Activated CD8-positive, alpha-beta memory T cell treated with anti-CD3 and anti-CD28 coated beads for 36 hours (primary cell): ENCODE data around the gene CNTNAP3B. TPM values are rescaled to one million over a fixed set of nuclear protein-coding genes. Genes with fewer than 3 reads are reported as not detected.
"Not testable (repeated sequence)": the region's sequence is repeated elsewhere in the genome, so short reads cannot be mapped to it uniquely, and the experiment has no call there.

Source experiments
- CTCF ChIA-PET: fragments of 350-600 bp; sonication (Branson Sonifier 250); formaldehyde crosslinking; loops from one replicate; lab custom pipeline; 2021; ENCODE audit warnings: antibody characterized with exemption; lab: Charles Lee
- POLR2A ChIA-PET: fragments of 350-600 bp; sonication (Branson Sonifier 250); formaldehyde crosslinking; loops from one replicate; lab custom pipeline; 2021; ENCODE audit warnings: antibody characterized with exemption; lab: Charles Lee
- total RNA-seq, 2 experiments: library from RNA; stranded (reverse); gene quantifications; one replicate each; pipeline ENCODE4 v1.2.3, GENCODE V29; 2021

CNTNAP3B gene
- not detected for total RNA-seq

DNA sequence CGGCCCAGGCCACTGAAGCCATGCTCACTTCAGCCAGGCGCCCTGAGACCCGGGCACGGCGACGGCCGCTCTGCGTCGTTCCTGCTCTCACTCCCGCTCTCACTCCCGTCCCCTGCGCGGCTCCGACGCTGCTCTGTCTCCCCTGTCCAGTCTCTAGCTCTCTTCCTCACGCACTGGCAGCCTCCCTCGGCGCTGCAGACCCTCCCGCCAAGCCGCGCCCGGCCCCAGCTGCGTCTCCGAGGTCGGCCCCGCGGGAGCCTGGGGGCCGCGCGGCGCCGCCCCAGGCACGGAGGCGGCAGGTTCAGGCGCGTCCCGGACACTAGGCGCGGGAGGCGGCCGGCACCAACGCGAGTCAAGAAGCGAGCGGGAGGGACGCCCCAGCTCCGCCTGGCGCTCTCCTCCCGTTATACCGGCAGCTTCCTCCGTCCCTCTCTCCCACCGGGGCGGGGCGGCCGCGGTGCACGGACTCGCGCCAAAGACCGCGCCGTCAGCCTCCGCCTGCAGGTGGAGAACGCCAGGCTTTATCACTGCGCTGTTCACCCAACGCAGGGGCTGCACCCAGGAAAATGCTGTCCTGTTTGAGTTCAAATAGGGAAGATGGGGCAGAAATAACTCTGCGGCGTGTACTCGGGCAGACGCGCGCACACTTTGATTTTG is at the start of gene CNTNAP3B:
Gene CNTNAP3B, minus strand, starts transcription at position 354 of the 657 bp plus-strand sequence. Its CDS starts 332 bp downstream, at position 22.
- POLR2A ChIA-PET, CTCF ChIA-PET: not testable (repeated sequence)

DNA sequence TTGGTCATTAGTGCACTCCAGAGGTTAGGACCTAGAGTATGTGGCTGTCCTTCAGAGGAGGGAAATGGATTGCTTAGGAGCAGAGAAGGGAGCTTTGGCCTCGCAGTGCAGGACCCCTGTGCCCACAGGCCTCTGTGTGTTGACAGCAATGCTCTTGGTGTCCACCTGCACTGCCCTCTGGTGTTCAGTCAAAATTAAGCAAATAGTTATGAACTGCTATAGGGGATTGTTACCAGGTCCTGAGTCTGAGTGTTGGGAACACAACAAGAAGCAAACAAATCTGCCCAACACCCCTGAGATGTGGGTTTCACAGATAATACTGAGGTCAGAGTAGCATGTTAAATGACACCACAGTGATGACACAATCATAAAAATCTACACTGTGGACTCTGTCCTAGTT is 31.1 kb upstream of the CNTNAP3B start:
- CTCF ChIA-PET, result not testable (repeated sequence)

DNA sequence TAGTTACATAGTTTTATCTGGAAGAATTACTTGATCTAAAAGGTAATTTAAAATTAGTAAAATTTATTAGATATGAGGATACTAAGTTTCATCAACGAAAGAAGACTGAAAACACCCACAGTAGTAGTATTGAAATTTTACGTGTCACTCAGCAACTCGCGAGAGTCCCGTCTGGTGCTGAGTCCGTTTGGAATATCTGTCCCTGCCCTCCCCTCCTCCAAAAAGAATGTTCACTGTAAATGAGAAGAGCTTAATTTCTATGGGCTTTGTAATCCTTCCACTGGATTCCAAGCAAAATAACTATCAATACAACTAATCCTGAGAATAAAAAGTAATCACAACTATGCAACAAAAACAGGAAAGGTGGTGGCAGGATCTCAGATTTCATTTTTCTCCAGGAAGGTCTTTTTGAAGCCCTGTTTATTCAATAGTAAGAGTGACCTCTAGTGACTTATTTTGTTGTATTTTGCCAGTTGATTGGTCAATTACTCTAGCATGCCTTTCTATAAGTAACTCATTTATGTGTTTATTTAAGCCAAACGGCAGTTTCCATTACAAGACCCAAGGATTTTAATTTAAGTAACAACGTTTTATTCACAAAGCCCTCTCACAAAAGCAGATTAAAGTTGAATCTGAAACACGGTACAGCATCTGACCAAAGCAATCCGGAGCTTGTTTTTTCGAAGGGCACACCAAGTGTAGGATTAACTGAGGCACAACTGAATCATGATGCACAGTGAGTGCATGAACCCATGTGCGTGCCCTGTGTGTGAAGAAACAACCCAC is 2.0 kb downstream of the CNTNAP3B start:
- CTCF ChIA-PET, POLR2A ChIA-PET: not testable (repeated sequence)

More for the DNA sequence above, 31.1 kb upstream of the CNTNAP3B start:
- POLR2A ChIA-PET, result not testable (repeated sequence)

DNA sequence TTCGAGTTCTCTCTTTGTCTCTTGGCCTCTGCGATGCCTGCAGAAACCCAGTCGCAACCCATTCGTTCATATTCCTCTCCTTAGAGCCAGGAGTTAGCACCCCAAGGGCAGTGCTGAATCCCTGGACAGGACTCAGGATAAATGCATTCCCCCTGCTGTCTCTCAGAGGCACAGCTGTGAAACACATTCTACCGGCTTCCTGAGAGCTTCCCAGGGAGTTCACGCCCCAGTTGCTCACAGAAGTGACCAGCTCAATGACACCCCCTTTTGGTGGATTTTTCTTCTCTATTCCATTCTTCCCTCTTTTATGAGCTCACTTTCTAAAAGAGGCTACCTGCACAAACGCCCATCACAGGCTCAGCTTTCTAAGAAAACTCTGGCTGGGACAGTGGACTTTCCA is 8.2 kb downstream of the CNTNAP3B start:
- CTCF ChIA-PET, POLR2A ChIA-PET: not testable (repeated sequence)

DNA sequence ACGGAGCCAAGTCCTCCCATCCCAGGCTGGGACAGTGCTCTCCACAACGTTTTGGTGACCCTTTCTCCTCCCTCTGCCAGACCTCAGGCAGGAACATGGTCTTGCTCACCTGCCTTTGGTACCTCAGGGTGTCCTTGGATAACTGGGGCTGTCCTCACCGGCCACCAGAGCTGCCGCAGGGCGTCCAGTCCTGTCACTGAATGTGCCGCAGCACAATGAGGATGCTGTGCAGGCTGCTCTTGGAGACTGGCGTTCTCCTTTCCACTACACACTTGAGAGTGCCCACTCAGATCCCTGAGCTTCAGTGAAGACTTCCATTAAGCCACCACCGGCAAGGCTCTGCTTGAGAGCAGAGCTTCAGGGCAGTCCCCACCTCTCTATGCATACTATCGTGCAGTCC is 33.3 kb downstream of the CNTNAP3B start:
- POLR2A ChIA-PET, CTCF ChIA-PET: not testable (repeated sequence)

DNA sequence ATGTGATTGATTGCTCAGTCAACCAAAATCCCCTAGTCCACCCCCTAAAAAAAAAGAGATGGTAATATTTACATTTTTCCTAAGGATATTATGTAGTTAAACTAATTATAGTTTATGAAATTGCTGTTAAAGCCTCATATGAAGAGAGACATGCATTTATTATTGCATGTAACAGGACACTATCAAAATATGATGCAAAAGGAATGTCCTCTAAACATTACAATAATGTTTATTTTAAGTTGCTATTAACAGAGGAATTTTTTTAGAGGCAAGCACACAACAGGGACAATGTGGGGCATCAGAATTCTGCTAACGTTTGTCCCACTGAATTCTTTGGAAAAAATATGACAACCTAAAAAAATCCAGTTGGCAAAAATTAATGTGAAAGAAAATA is 44.7 kb downstream of the CNTNAP3B start:
- CTCF ChIA-PET, POLR2A ChIA-PET: not testable (repeated sequence)

DNA sequence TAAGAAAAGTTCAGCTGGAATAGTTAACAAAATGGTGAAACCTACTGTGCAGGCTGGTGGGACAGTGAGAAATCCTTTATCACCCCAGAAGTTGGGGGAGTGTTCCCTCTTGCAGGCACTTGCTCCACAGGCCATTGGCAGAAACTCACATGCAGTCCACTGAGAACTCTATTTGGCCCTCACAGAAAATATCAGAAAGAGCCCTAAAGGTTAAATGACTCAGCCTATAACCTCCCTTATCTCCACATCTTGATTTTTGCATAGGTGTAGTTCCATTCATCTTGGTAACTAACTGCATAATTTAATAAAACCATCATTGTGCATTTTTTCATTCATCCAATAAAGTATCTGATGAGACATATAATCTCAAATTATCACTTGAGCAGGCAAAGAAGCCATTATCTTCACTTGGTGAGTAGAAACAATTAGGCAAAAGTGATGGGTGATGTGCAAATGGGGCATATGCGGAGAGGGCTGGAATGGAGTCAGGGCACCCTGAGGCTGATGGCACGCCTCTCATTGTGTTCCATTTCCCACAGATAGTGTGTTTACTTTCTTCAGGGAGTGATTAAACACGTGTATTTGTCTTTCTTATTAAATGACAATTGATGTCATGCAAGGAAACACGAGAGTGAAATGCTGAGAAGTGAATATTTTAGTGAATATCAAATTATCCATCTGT is 45.2 kb downstream of the CNTNAP3B start:
- CTCF ChIA-PET, POLR2A ChIA-PET: not testable (repeated sequence)

DNA sequence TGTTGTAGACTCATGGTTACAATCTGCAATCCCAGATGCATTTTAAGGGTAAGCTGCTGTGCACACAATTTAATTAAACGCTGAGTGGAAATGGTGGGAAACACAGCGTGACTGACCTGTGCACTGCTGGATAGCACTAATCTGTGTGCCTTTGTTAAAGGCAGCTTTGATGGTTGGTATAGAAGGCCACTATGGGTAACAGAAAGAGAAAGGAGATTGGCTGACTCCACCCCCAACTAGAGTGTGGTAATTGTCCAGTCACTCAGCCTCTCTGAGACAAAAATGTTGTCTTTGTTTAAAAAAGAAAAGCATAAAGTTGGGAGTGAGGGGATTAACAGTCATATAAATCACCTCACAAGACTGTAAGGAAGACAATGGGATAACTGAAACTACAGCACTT is 48.9 kb downstream of the CNTNAP3B start:
- CTCF ChIA-PET, result not testable (repeated sequence)

DNA sequence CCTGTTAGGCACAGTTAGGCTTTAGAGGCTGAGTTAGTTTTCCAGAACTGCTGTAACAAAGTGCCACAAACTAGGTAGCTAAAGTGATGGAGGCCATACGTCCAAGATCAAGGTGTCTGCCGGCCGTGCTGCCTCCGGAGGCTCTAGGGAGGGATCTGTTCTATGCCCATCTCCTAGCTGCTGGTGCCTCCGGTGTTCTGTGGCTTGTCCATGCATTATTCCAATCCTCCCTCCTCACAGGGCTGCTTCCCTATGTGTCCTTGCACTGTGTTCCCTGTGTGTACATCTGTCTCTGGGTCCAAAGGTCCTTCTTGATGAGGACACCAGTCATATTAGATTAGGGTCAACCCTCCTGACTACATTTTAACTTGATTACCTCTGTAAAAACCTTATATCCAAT is 54.4 kb downstream of the CNTNAP3B start:
- POLR2A ChIA-PET, CTCF ChIA-PET: not testable (repeated sequence)

More for the DNA sequence above, 48.9 kb downstream of the CNTNAP3B start:
- POLR2A ChIA-PET, result not testable (repeated sequence)

DNA sequence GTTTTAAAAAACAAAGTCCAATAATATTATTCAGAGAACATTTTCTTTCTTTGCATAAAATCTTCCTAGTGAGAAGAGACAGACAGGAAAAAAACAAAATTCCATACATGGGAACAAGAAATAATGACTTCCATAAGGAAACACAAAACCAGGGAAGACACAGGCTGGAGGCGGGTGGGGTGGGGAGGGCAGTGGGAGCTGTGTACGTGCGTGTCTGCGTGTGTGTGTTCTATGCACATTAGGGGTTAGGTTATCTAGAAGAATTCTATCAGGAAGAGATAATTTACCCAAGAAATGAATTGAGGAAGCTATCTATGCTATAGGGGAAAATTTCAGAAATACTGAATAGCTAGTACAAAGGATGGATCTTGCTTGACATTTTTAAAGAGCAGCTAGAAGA is 58.2 kb downstream of the CNTNAP3B start:
- CTCF ChIA-PET, POLR2A ChIA-PET: not testable (repeated sequence)

DNA sequence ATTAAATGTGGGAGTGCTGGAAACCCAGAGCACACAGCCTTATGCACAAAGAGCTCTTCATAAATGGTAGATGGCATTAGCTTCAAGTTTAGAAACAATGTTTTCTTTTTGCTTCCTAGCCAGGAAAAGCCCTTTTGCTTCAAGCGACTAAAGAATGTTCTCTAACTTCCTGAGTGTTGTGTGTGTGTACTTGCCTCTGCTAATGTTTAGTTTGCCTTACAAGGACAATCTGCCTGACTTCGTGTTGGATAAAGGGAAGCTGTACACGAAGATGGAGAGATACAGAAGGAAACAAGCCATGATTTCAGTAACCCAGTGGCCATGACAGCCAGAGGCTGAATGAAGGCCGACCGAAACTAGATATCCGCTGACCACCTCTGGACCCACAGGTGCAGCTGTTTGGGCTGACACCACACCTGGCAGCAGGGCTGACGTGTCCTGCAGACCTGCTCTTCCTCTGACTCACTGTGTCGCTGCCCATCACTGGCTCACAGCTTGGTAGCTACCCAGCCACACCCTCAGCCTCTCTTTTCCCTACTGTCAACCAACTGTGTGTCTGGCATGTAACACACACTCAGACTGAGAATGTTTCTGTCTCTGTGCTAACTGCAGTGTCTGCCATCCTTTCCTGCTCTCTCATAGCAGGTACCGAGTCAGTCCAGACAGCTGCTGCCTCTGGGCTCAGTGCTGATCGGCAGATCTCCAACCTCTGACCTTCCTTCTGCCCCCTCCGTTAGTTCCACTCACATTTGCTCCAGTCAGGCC is 59.0 kb downstream of the CNTNAP3B start:
- POLR2A ChIA-PET, result not testable (repeated sequence)

DNA sequence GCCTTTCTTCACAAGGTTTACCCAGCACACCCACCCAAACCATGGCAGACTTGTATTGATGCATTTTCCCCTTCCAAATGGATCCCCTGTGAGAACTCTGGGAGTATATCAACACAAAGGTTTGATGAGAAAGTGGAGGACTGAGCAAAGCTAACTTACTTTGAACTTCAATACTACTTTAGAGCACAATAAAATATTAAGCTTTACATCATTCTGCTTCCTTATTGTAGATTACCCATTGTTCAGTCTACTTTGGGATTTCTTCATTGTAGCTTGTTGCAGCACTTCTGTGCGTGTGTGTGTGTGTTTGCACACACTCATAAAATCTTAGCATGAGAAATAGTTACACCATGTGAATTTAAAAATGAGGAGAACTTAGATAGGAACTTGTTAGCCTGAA is 75.4 kb downstream of the CNTNAP3B start:
- CTCF ChIA-PET, POLR2A ChIA-PET: not testable (repeated sequence)

More for the DNA sequence above, 59.0 kb downstream of the CNTNAP3B start:
- CTCF ChIA-PET, result not testable (repeated sequence)

DNA sequence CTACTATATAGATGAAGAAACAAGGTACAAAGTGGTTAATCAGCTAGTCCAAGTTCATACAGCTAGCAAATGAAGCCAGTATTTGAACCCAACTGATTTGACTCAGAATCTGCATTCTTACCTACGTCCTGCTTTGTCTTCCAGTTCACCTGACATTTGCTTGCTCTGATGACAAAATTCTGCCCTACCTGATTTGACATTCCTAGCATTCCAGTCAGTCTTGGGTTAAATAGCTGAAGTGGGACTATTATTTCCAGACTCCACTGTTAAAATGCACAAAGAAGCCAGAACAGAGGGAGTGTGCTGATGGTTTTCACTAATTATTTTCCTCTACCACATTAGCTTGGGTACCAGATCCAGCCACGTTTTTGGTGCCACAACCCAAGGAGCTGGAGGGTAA is 78.5 kb downstream of the CNTNAP3B start:
- POLR2A ChIA-PET, CTCF ChIA-PET: not testable (repeated sequence)

DNA sequence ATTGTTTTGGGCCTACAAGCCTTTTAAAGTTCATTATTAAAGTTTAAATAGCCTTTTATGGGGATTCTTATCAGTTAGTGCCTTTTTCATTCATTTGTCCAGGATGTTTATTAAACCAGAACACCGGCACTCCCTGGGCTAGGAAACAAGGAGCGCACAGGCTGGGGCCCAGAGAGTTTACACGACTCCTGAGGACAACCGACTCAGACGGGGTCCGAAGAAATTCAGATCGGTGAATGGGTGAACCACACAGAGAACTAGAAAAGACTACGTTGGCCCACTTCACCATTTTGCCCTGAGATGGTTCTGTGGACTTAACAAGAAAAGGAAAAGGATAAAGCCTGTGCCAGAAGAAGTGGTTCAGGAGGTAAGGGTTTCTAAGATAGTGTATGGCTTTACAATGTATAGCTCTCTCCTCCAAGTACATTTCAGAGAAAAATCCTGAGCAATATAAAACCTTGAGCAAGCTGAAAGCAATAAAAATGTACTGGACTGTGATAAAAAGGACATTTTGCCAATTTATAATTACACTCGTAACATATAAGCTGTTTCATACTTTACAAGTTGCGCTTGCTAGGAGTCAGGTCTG is 84.7 kb downstream of the CNTNAP3B start:
- CTCF ChIA-PET, POLR2A ChIA-PET: not testable (repeated sequence)

DNA sequence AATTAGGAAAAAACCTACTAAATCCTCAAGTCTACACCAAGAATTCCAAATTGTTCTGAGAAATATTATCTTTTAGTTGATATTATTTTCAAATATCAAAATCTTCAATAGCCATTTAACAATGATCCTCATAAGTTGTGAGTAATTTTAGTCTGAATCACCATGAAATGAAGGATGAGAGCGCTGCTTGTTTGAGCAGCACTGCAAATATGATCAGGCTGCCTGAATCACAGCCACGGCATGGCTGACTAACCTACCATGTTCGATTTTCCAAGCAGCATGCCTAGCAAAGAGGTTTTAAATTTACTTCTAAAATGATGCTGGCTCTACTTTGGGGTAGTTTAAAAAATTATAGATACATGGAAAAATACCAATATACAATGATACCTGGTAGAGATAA is 95.7 kb downstream of the CNTNAP3B start:
- CTCF ChIA-PET, POLR2A ChIA-PET: not testable (repeated sequence)

DNA sequence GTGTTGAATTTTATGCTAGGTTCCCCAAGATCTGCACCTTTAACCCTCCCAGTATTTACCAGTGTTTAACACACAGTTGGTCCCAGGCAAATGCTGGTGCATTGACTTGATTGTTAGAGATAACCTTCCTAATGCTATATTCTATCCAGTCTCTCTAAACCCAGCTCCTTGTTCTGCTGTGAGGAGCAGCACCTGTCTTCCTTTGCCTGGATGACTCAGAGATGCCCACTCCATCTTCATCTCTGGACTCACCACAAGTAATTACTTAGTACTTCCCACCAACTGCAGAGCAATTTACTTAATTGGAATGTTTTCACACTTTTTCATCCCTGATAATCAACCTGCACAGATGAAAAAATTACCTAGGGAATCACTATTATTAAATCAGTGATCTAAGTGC is 108.6 kb downstream of the CNTNAP3B start:
- POLR2A ChIA-PET, CTCF ChIA-PET: not testable (repeated sequence)

DNA sequence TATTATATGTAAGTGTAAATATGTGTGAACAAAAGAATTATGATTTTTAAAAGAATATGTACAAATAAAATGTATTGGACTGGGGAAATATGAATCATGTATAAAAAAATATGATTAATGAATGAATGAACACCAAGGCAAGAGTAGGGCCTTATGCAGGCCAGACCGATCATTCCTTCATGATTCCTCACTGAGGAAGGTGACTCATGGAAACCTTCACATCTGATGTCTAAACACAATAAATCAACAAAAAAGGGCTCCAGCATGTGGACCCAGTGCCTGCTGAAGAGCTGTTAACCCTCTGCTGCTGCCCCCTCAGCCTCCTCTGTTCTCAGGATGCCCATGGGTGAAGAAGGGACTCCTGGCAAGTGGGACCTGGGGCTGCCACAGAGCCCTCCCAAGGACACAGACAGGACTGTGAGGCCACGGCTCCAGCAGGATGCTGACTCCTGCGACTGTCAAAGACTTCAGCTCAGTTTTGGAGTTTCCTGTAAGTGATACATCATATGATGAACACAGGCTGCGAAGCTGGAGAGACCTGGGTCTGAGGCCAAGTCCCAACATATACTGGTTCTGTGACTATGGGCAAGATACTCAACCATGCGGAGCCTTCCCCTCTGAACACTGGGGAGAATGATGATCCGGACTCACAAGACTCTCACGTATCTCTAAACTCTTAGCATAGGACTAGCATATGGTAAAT is 110.9 kb downstream of the CNTNAP3B start:
- CTCF ChIA-PET, POLR2A ChIA-PET: not testable (repeated sequence)

DNA sequence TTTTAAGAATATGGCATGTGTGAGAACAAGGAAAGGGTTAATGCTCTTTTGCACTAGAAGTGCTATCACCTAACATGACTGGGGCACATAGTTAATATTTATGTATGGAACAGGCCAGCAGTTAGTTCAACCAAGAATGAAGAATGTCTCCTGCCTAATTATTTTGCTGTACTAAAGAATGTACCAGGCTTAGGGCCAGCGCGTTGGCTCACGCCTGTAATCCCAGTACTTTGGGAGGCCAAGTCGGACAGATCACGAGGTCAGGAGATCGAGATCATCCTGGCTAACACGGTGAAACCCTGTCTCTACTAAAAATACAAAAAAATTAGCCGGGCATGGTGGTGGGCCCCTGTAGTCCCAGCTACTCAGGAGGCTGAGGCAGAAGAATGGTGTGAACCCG is 114.9 kb downstream of the CNTNAP3B start:
- CTCF ChIA-PET, POLR2A ChIA-PET: not testable (repeated sequence)

DNA sequence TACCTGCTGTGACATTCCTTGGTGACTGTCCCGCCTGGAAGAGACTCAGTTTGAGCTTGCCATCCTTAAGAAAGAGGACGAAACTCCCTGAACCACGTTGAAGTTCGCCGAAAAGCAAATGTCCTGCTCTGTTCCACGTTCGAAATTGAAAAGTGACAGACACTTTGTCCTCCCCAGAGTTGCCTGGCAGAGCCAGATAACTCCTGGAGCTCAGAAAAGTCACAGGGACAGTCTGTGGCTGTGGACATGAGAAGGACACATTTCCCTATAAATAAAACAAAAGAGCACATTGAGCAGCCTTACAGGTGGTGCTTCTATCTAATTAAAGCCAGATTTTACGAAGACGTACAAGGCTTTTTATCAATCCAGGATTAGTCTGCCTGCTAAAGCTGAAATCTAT is 137.6 kb downstream of the CNTNAP3B start:
- CTCF ChIA-PET, POLR2A ChIA-PET: not testable (repeated sequence)
